B cell (primary cell): Measurements from ENCODE around the gene NHSL1.

Experiments
- CTCF ChIP-seq: fragments of 200-600 bp; IDR thresholded peaks from one replicate; pipeline ENCODE4 v1.8.0; 2022; ENCODE audit warnings: antibody characterized with exemption, mild to moderate bottlenecking
- EZH2 ChIP-seq: IDR thresholded peaks from 2 replicates; pipeline ENCODE4 v1.6.1; 2012; ENCODE audit warnings: borderline replicate concordance, low read depth, mild to moderate bottlenecking, moderate library complexity, low read length; ENCODE audit not compliant: insufficient read depth, poor library complexity, severe bottlenecking

GRCh38 chr6:138415125-138415524, 84.2 kb downstream of the NHSL1 start:
- no peak for TF ChIP-seq CTCF
- TF ChIP-seq EZH2 = no peak
